Chondrocyte (in vitro differentiated cells): ENCODE results near the gene MANBA. TPM values are rescaled to one million over a fixed set of nuclear protein-coding genes. Genes with fewer than 3 reads are reported as not detected.

Experiments used
- DNase-seq: peaks from one replicate; pipeline ENCODE4 v3.0.0; 2021; ENCODE audit warnings: mixed read lengths, low spot score
- H3K27ac Mint-ChIP-seq: one replicate; pipeline ENCODE4 v1.8.0; 2021; ENCODE audit warnings: mild to moderate bottlenecking, moderate library complexity, mixed read lengths; ENCODE audit not compliant: unreplicated experiment
- H3K27me3 Mint-ChIP-seq: 2 replicates; pipeline ENCODE4 v1.8.0; 2021; ENCODE audit warnings: low read depth, mixed read lengths
- H3K36me3 Mint-ChIP-seq: 2 replicates; pipeline ENCODE4 v1.8.0; 2021; ENCODE audit warnings: low read depth, mixed read lengths
- H3K4me1 Mint-ChIP-seq: 2 replicates; pipeline ENCODE4 v1.8.0; 2021; ENCODE audit warnings: low read depth, mild to moderate bottlenecking, mixed read lengths
- H3K4me3 Mint-ChIP-seq: one replicate; pipeline ENCODE4 v1.8.0; 2021; ENCODE audit warnings: mild to moderate bottlenecking, moderate library complexity, mixed read lengths; ENCODE audit not compliant: unreplicated experiment
- H3K9me3 Mint-ChIP-seq: 2 replicates; pipeline ENCODE4 v1.8.0; 2021; ENCODE audit warnings: low read depth, mixed read lengths
- total RNA-seq: library from RNA; stranded (reverse); gene quantifications from 3 replicates; pipeline ENCODE4 v1.2.1, GENCODE V29; 2021
- TF ChIP-seq, protein P1 (sequence below): fragments of 200-600 bp; sonication (generic); IDR thresholded peaks from 2 replicates; pipeline ENCODE4 v1.5.0; 2021; ENCODE audit warnings: antibody characterized with exemption, mild to moderate bottlenecking, moderate library complexity

MANBA gene
- total RNA-seq, 1 donor from 2014 or later = 36.9 TPM

DNA sequence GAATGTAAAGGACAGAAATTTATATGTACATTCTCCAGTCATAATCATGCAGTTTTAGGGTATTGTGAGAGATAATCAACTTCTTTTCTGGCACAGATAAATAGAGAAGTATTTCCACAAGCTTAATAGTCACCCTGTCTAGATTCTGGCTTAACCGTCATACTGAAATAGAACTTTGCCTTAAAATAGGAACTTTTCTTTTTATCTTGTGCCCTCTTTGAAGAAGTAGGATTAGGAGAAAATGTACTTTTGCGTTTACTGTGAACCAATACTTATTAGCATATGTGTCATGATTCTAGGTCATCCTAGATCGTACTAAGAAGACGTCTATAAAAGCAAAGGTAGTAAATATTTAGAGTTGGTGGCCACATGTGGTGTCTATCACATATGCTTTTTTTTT lies 164.2 kb downstream of the MANBA start:
- Mint-ChIP-seq H3K9me3 (peaks cover 5% of the 10 kb centered on the region), H3K4me1 (peaks cover 32% of the 10 kb centered on the region), H3K36me3 (peaks cover 32% of the 10 kb centered on the region), H3K27me3 (no peaks in the 10 kb centered on the region), H3K4me3 (no peak overlapping the region), H3K27ac (no peak overlapping the region)
- TF ChIP-seq, protein P1, sequence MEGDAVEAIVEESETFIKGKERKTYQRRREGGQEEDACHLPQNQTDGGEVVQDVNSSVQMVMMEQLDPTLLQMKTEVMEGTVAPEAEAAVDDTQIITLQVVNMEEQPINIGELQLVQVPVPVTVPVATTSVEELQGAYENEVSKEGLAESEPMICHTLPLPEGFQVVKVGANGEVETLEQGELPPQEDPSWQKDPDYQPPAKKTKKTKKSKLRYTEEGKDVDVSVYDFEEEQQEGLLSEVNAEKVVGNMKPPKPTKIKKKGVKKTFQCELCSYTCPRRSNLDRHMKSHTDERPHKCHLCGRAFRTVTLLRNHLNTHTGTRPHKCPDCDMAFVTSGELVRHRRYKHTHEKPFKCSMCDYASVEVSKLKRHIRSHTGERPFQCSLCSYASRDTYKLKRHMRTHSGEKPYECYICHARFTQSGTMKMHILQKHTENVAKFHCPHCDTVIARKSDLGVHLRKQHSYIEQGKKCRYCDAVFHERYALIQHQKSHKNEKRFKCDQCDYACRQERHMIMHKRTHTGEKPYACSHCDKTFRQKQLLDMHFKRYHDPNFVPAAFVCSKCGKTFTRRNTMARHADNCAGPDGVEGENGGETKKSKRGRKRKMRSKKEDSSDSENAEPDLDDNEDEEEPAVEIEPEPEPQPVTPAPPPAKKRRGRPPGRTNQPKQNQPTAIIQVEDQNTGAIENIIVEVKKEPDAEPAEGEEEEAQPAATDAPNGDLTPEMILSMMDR = no peak
- no peak for DNase-seq

DNA sequence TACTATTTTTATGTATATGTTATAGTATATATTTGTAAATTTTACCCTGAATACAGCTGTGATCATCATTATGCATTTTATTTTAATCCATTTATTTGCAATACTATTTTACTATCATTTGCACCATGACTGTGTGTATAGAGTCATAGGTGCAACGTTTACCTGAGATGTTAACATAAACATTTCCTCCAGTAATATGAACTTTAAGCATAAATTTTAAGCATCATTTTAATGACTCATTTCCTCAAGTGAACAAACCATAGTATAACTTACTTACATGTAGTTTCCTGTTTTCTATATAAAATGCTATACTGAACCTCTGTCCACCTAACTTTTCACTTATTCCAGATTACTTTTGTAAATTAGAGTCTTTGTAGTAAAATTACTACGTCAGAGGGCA lies 166.8 kb downstream of the MANBA start:
- Mint-ChIP-seq H3K4me3 (no peak overlapping the region), H3K4me1 (peaks cover 18% of the 10 kb centered on the region), H3K36me3 (peaks cover 45% of the 10 kb centered on the region), H3K27me3 (no peaks in the 10 kb centered on the region), H3K27ac (no peak overlapping the region), H3K9me3 (peaks cover 15% of the 10 kb centered on the region)
- TF ChIP-seq, protein P1 = no peak
- DNase-seq = no peak

DNA sequence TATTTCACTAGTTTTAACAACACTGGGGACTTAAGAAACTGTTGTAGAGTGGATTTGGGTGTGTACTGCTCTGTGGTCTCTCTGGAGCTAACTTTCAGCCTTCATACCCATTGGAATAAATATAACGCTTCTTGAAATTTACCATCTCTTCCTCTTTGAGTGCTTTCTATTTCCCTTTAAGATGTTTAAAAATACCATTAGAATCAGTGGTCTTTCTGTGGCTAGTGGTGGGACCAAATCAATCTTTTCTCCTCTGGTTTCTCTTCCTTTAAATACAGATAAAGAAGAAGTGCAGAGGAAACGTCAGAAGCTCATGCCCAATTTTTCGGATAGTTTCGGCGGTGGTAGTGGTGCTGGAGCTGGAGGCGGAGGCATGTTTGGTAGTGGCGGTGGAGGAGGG lies 167.6 kb downstream of the MANBA start:
- Mint-ChIP-seq H3K4me3 (no peak overlapping the region), H3K9me3 (peaks cover 15% of the 10 kb centered on the region), H3K27ac (no peak overlapping the region), H3K4me1 (peaks cover 9% of the 10 kb centered on the region), H3K36me3 (peaks cover 46% of the 10 kb centered on the region), H3K27me3 (no peaks in the 10 kb centered on the region)
- no peak for DNase-seq
- TF ChIP-seq, protein P1 = no peak

DNA sequence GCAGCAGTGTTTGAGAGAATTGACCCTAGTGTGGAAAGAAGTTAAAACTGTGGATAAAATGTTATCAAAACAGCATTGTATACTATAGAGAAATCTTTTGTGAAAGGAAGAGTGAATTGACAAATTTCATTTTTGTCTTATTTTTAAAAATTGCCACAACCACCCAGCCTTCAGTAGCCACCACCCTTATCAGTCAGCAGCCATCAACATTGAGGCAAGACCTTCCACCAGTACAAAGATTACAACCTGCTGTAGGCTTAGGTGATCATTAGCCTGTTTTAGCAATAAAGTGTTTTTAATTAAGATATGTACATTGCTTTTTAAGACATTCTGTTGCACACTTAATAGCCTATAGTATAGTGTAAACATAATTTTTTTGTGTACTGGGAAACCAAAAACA lies 168.5 kb downstream of the MANBA start:
- TF ChIP-seq, protein P1 = no peak
- peaks cover 15% of the 10 kb centered on the region for H3K9me3 Mint-ChIP-seq

DNA sequence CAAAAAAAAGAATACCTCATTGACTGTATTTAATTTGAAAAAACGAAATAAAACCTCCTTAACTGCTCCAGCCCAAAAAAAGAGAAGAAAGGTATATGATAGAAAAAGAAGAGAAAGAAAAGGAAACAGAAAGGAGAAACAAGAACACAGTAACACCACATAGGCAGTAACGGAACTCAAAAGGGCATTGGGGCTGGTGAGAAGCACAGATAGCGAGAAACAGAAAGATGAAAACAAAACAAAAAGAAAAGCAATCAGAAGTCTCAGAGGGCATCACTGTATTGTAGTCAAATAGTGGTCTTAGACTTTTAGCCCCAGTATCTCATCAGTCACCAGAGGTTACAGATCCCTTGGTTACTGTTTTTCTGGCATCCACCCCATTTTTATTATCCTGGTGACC lies 171.0 kb downstream of the MANBA start:
- Mint-ChIP-seq H3K36me3 (peaks cover 43% of the 10 kb centered on the region), H3K9me3 (peaks cover 15% of the 10 kb centered on the region), H3K4me3 (no peak overlapping the region), H3K4me1 (no peaks in the 10 kb centered on the region), H3K27ac (no peak overlapping the region), H3K27me3 (no peaks in the 10 kb centered on the region)
- TF ChIP-seq, protein P1 = no peak
- no peak for DNase-seq

More for the DNA sequence above, 168.5 kb downstream of the MANBA start:
- no peak overlapping the region for H3K27ac Mint-ChIP-seq
- H3K36me3 Mint-ChIP-seq = peaks cover 47% of the 10 kb centered on the region
- H3K27me3 Mint-ChIP-seq = no peaks in the 10 kb centered on the region
- no peak for DNase-seq
- H3K4me3 Mint-ChIP-seq = no peak overlapping the region
- H3K4me1 Mint-ChIP-seq = peaks cover under 1% of the 10 kb centered on the region
